ENCODE measurements around the gene OBP2B. TPM values are rescaled to one million over a fixed set of nuclear protein-coding genes. Genes with fewer than 3 reads are reported as not detected.
"Not testable (repeated sequence)": the region's sequence is repeated elsewhere in the genome, so short reads cannot be mapped to it uniquely, and the experiment has no call there.

The OBP2B gene
- total RNA-seq, 1 donor, result not detected

DNA sequence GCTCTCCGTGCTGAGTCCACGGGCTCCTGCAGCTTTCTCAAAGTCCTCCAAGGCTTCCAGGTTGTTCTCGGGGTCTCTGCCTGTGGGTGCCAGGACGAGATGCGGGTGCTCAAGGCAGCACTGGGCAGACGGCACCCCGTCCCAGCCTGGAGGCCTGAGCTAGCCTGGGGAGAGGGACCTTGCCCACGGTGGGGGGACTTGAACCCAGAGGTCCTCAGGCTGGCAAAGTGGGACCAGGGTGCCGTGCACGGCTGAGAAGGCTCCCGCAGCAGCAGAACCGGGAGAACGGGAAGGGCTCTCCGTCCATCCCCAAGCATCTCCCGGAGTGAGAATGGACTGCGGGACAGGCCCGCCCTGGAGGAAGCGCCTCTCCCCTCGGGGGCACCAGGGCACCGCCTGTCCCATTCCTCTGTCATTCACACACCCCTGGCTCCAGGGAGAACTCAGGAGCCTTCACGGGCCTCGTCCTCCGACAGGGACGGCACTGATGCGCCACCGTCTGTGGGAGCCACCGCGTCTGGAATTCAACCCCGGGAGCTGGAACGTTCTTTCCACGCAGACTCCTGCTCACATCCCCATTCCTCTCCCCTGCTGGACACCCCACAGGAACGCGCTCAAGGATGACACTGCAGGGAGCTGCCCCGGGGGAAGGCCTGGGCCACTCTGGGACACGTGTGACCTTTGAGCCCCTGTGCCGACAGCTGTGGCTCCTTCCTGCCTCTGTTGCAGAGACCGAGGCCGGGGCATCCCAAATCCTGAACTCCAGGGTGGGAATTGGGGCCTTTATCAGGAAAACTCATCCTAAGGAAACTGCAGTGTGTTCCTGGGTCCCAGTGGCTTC lies 16.3 kb upstream of the OBP2B start:
- H3K4me3 ChIP-seq (ENCODE audit: low read depth, low read length), result no peak overlapping the region
- TF ChIP-seq CTCF (IDR thresholded peaks at IDR 0.05; ENCODE audit: insufficient read depth, low read length), result no peak
- DNase-seq (ENCODE audit: low read depth), result no peak

GRCh38 chr9:133224762-133225161 lies 15.7 kb upstream of the OBP2B start:
- H3K4me3 ChIP-seq (ENCODE audit: low read depth, low read length), result no peak overlapping the region
- no peak for TF ChIP-seq CTCF (IDR thresholded peaks at IDR 0.05; ENCODE audit: insufficient read depth, low read length)
- DNase-seq (ENCODE audit: low read depth), result no peak

DNA sequence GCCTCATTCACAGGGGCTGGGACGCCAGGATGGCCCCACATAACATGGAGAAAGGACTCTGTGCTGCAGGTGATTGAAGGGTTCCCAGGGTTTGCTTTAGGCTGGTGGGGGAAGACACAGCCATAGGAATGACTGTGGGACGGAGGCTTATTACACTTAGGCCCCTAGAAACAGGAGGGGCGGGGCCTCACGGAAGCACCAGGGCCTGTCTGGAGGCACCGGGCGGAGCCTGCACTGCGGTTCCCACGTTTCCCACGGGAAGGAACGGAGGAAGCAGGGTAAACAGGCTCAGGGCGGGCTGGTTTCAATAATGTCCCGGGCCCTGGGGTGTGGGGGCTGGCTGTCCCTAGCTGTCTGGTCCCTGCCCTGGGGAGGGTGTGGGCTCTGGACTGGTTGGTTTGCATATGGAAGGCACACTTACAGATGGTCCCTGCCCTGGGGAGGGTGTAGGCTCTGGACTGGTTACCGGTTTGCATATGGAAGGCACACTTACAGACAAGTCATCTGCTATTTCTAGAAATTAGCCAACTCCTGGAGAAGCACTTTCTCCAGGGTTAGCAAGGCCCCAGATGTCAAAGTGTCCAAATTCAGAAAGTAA lies 14.2 kb upstream of the OBP2B start:
- H3K4me3 ChIP-seq (ENCODE audit: low read depth, low read length); DNase-seq (ENCODE audit: low read depth): not testable (repeated sequence)

DNA sequence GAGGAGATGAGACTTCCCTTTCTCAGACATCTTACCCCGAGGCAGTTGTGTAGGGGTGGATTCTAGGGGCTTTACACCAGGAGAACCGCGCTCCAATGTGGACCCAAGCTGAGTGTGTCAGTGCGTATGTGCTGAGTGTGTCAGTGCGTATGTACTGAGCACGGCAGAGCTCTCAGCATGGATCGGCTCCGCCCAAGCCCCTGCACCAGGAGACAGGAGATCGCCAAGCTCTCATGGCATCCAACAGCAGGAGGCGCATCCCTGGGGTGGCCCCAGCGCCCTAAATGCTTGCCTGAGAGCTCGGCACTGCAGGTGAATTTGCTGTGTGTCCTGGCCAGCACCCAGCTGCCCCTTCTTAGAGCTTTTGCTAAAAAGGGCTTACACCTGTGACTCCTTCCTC lies 12.9 kb upstream of the OBP2B start:
- not testable (repeated sequence) for H3K4me3 ChIP-seq (ENCODE audit: low read depth, low read length); DNase-seq (ENCODE audit: low read depth)

DNA sequence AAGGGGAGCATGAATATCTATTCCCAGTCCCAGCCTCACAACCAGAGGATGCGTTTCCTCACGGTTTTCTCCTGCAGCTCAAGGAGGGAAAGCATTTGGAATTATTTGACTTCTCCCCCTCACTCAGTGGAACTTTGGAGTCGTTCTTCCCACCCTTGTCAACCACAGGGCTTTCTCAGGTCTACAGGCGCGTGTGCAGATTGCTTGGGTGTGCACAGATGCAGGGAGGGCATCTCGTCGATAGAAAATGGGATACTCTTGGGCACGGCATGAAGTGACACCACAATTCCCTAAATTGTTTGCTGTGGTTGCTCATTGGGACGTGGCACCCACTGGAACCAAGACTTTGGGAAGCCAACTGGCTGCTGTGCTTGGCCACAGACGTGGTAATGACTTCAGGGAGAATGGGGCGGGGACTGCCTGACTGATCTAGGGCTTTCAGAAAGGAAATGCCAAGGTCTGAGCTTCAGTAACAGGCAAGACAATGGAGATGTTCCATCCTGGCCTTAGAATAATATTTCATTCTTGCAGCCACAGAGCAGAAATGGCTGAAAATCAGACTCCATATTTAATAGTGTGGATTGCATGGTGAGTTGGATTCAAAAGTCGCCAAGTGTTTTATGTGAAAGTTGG lies 12.2 kb upstream of the OBP2B start:
- DNase-seq (ENCODE audit: low read depth), result no peak
- no peak for TF ChIP-seq CTCF (IDR thresholded peaks at IDR 0.05; ENCODE audit: insufficient read depth, low read length)
- H3K4me3 ChIP-seq (ENCODE audit: low read depth, low read length), result no peak overlapping the region

GRCh38 chr9:133218049-133218975 lies 9.3 kb upstream of the OBP2B start:
- not testable (repeated sequence) for DNase-seq (ENCODE audit: low read depth); H3K4me3 ChIP-seq (ENCODE audit: low read depth, low read length)

DNA sequence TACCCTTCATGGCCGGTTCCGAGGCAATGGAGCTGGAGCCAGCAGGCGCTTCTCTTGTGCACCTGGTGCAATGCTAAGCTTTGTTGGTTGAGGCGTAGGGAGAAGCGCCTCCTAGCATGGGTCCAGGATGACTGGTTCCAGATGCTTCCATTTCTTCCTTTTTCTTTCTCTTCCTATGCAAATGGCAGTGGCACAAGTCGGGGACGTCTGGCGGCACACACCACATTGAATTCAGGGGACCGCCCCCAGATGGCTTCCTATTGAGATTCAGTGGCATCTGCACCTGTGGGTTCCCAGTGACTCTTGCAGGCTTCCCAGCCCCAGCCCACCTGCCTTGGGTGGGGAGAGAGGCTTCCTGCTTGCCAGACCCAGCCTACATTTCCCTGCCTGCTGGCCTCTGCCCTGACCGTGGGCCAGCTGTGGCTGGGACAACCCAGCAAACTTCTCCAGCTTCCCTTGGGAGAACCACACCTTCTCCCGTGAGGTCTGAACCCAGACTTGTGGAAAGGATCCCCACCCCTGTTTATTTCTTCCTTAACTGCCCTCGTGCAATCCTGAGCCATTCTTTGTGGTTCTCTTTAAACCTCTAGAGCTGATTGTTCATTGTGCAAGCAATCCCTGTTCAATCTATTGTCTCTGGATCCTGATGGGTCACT lies 8.4 kb upstream of the OBP2B start:
- not testable (repeated sequence) for DNase-seq (ENCODE audit: low read depth); H3K4me3 ChIP-seq (ENCODE audit: low read depth, low read length)

DNA sequence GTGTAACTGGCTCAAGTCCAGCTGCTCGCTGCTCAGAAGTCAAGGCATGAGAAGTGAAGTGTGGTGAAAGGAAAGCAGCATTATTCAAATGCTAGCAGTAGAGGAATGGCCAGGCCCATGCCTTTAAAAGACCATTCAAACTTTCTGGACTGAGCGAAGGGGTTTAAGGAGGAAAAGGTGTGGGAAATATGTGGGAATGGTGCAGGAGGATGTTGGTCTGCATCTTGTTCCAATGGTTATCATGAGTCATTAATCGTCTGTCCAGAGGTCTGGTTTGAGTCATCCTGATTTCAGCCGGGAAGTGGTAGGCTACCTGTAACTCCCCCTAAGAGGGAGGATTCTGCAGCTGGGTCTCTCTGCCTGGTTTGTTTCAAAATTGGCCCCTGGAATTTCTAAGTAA lies 5.2 kb upstream of the OBP2B start:
- DNase-seq (ENCODE audit: low read depth); H3K4me3 ChIP-seq (ENCODE audit: low read depth, low read length): not testable (repeated sequence)

GRCh38 chr9:133210609-133211008 lies 1.6 kb upstream of the OBP2B start:
- H3K4me3 ChIP-seq (ENCODE audit: low read depth, low read length), result no peak overlapping the region
- no peak for DNase-seq (ENCODE audit: low read depth)
- TF ChIP-seq CTCF (IDR thresholded peaks at IDR 0.05; ENCODE audit: insufficient read depth, low read length), result no peak
